Pancreas (tissue), 10 donors: ENCODE data around the gene MNX1. TPM values are rescaled to one million over a fixed set of nuclear protein-coding genes. Genes with fewer than 3 reads are reported as not detected.

Experiments used
- ATAC-seq, 4 donors: fragments of 200-7000 bp; cut with Tn5 transposase; one replicate each; pipeline versions ENCODE4 v1.8.0 to v1.9.1; 2020; ENCODE audit warnings: mild to moderate bottlenecking in 4 of 4, moderate library complexity in 4 of 4
- DNase-seq, 6 donors: peaks; one replicate each; pipeline ENCODE4 v3.0.0-alpha.2; 2020
- FAIRE-seq: peaks from 2 replicates; lab custom pipeline; 2012; peaks lifted over from hg19 to GRCh38; lab: Jason Lieb, UNC
- H3K27ac ChIP-seq, 4 donors: fragments of 200-600 bp; sonication (generic); 1 replicate in 3 of 4; 2 replicates in 1 of 4; pipeline versions ENCODE4 v1.5.0 to v1.8.0; 2020
- H3K27me3 ChIP-seq, 4 donors: fragments of 200-600 bp; one replicate each; pipeline ENCODE4 v1.8.0; 2021
- H3K36me3 ChIP-seq, 3 donors: fragments of 200-600 bp; sonication (generic) in 1 of 3; one replicate each; pipeline versions ENCODE4 v1.5.0 to v1.8.0; 2020 to 2021
- H3K4me1 ChIP-seq, 3 donors: fragments of 200-600 bp; one replicate each; pipeline ENCODE4 v1.8.0; 2021
- H3K4me3 ChIP-seq, 4 donors: fragments of 200-600 bp; sonication (generic) in 2 of 4; one replicate each; pipeline versions ENCODE4 v1.5.0 to v1.8.0; 2020 to 2021
- H3K9me3 ChIP-seq, 4 donors: fragments of 200-600 bp; one replicate each; pipeline ENCODE4 v1.8.0; 2021
- WGBS, 2 donors: extraction: QIAGEN DNeasy Blood & Tissue Kit; methylation state at CpG; one replicate each; pipeline ENCODE4 v1.1.7; 2013; 5-methylcytosine and 5-hydroxymethylcytosine counted together
- intact Hi-C, 3 donors: fragments of 100-400 bp; cut with DNase I; formaldehyde crosslinking; loops; one replicate each; pipeline versions ENCODE4 v1.11.1 to v1.14.2; 2022
- polyA plus RNA-seq, 2 donors: library from polyadenylated mRNA; stranded (reverse); fragments of 200-250 nt; gene quantifications; one replicate each; pipeline ENCODE4 v1.2.3, GENCODE V29; 2013
- total RNA-seq, 6 donors: library from RNA; stranded (reverse); fragmentation: NEBNext Ultra II Directional in 4 of 6; extraction: Animal tissue kit (Norgen Biotek cat#: 25700) in 4 of 6; gene quantifications; one replicate each; pipeline versions ENCODE4 v1.2.1 to v1.2.4, GENCODE V29; 2021 to 2023
- TF ChIP-seq, protein P1 (sequence below), 4 donors: fragments of 200-600 bp; sonication (generic) in 3 of 4; IDR thresholded peaks; one replicate each; pipeline versions ENCODE4 v1.5.0 to v1.8.0; 2021; ENCODE audit warnings: antibody characterized with exemption in 4 of 4
- donor health status: healthy with polysubstance abuse.
- donor health status: DM: no; HTN: no; CAD: no; lungs with moderate emphysema.
- donor health status: DM: no; HTN: no; CAD: no.
- donor health status: control.
- donor health status: control.
- donor health status: Bipolar disorder and iron deficiency.
- donor health status: DM: yes; HTN: yes; CAD: no.
- donor health status: DM: no; HTN: no; CAD: no.
- donor health status: DM: no; HTN: no; CAD: no.
- donor health status: DM: yes; HTN: yes; CAD: no.

Gene MNX1
- total and polyA plus RNA-seq, 8 donors: 15.6 to 47.3 (median 21.9) TPM

DNA sequence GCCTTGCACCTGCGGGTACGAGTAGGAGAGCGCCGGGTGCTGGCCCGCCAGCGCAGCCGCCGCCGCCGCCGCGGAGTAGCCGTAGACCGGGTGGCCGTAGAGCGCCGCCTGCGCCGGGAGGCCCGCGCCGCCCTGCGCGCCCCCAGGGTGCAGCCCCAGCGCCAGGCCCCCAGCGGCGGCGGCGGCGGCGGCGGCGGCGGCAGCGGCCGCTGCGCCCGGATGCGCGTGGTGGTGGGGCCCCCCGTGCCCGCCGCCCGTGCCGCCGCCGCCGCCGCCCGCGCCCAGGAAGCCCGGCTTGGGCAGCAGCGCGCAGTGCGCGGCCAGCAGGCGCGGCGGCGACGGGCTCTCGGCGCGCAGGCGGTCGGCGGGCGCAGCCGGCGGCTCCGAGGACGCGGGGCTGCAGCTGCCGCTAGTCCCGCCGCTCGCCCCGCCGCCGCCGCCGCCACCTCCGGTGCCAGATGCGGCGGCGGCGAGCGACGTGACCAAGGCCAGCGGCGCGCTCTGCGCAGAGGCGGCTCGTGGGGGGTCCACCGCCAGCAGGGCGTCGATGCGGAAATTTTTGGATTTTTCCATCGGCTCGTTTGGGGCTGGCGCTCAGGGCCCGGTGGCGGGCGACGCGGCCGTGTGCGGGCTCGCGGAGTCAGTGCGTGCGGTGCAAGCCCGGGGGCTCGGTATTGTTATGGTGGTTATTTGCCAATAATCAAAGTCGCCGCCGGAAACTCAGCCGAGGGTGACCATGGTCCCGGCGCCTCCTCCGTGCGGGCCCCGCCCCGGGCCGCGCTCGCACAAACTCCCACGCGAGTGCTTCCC lies 480 bp downstream of the MNX1 start:
- DNase-seq (peak in 1 of 6 donors; percentile 63), FAIRE-seq (no peak), ATAC-seq (peak in 3 of 4 donors; percentile 4 to 31 (median 6))
- WGBS, 2 donors: 0 to 1% methylated on average over 88 to 130 of the region's 130 CpGs
- intact Hi-C loops: loop anchor here in 2 of 3 donors (10.0 kb wide), 1 partner anchor 125 kb away; the partner anchor contains the start of gene UBE3C (in 2 of the 2)
- Histone ChIP-seq H3K27me3 (no peaks in the 10 kb centered on the region), H3K9me3 (no peaks in the 10 kb centered on the region), H3K27ac (peak overlapping the region; percentile 82 to 90 (median 86)), H3K4me1 (peaks cover 0 to 18% (median 0%) of the 10 kb centered on the region in 3 donors), H3K4me3 (peak overlapping the region; percentile 53 to 86 (median 76)), H3K36me3 (no peaks in the 10 kb centered on the region)
- TF ChIP-seq, protein P1, sequence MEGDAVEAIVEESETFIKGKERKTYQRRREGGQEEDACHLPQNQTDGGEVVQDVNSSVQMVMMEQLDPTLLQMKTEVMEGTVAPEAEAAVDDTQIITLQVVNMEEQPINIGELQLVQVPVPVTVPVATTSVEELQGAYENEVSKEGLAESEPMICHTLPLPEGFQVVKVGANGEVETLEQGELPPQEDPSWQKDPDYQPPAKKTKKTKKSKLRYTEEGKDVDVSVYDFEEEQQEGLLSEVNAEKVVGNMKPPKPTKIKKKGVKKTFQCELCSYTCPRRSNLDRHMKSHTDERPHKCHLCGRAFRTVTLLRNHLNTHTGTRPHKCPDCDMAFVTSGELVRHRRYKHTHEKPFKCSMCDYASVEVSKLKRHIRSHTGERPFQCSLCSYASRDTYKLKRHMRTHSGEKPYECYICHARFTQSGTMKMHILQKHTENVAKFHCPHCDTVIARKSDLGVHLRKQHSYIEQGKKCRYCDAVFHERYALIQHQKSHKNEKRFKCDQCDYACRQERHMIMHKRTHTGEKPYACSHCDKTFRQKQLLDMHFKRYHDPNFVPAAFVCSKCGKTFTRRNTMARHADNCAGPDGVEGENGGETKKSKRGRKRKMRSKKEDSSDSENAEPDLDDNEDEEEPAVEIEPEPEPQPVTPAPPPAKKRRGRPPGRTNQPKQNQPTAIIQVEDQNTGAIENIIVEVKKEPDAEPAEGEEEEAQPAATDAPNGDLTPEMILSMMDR (IDR thresholded peaks at IDR 0.05): no peak

DNA sequence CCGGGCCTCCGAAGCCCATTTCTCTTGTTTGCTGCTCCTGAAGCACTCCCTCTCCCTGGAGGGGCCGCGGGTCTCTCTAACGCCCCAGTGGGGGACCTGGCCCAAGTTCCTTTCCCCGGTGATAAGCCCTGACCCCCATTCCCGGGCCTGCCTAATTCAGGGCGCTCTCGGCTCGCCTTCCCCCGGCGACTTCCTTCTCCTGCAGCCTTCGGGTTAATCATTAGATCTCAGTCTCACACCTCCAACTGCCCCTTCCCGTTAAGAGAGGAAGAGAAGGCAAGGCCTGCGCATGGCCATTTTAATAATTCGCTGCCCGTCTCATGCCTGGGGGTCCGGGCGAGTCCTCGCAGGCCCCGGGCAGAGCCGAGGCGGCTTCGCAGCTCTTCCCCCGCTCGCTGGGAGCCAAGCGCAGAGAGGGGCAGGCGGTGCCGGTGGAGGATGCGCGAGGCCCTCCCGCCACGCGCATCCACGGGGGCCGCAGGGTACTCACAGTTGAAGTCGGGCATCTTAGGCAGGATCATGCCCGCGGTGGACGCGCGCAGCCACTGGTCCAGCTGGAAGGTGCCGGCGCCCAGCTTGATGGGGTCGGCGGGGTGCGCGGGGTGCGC lies 1.2 kb downstream of the MNX1 start:
- TF ChIP-seq, protein P1 (IDR thresholded peaks at IDR 0.05): no peak
- H3K27ac ChIP-seq: peak overlapping the region; percentile 57 to 90 (median 68)
- H3K4me3 ChIP-seq: peak overlapping the region; percentile 37 to 84 (median 64)
- intact Hi-C loops: loop anchor here in 1 of 3 donors (10.0 kb wide), 1 partner anchor 126 kb away; the partner anchor contains the start of gene UBE3C
- peak in 3 of 4 donors; percentile 52 to 56 (median 55) for ATAC-seq
- no peak for FAIRE-seq
- 0 to 1% methylated on average over 42 to 49 of the region's 49 CpGs for WGBS, 2 donors
- peaks cover 0 to 18% (median 0%) of the 10 kb centered on the region in 3 donors for H3K4me1 ChIP-seq
- no peaks in the 10 kb centered on the region for H3K27me3 ChIP-seq
- no peaks in the 10 kb centered on the region for H3K9me3 ChIP-seq
- no peaks in the 10 kb centered on the region for H3K36me3 ChIP-seq
- peak in 3 of 6 donors; percentile 55 to 82 (median 62) for DNase-seq

DNA sequence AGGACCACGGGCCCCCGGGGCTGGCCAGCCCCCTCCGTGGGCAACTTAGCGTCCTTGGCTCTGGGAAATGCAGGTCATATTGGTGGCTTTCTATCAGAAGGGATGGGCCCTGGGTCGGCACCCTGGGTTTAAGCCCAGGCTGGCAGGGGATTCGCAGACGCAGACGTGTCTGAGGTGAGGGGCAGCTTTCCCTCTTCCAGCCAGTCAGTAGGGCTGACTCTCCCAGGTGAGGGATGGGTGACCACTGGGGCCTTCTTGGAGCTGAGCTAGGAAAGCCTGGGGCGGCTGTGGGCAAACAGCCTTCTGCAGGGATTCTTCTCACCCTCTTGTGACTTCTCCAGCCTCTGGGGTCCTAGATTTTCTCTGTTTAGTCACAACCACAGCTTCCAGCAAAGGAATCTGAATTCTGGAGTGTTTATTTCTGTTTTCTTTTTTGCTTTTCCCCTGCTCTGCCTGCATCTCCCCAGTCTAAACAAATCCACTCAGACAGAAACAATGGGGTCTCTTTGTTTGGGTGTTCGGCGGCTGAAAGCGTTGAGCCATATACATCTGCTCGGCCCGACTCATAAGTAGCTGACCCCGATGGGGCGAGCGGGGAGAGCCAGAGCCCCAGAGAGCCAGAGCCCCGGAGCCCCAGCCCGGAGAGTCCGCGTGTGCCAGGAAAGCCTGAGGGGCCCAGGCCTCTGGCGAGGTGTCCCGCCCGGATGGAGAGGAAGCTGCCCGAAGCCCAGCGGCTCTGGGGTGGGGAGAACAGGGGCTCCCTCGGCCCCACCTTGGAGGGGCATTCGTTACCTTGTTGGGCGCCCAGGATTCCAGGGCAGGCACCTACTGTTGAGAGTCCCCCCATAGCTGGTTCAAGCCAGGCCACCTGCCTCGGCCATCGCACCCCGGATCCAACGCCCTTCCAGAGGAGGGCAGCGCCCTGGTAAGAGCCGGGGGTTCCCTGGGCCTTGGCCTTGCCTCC lies 2.0 kb downstream of the MNX1 start:
- Histone ChIP-seq H3K4me3 (peak overlapping the region; percentile 37 to 84 (median 64)), H3K4me1 (peaks cover 0 to 13% (median 0%) of the 10 kb centered on the region in 3 donors), H3K36me3 (no peaks in the 10 kb centered on the region), H3K9me3 (no peaks in the 10 kb centered on the region), H3K27me3 (no peaks in the 10 kb centered on the region), H3K27ac (peak overlapping the region; percentile 57 to 90 (median 68))
- 21 to 22% methylated on average over 34 to 35 of the region's 35 CpGs for WGBS, 2 donors
- TF ChIP-seq, protein P1 (IDR thresholded peaks at IDR 0.05): no peak
- ATAC-seq (no peak), FAIRE-seq (no peak), DNase-seq (peak in 2 of 6 donors; percentile 14 to 82)
- intact Hi-C loops: loop anchor here in 1 of 3 donors (10.0 kb wide), 1 partner anchor 126 kb away; the partner anchor contains the start of gene UBE3C

DNA sequence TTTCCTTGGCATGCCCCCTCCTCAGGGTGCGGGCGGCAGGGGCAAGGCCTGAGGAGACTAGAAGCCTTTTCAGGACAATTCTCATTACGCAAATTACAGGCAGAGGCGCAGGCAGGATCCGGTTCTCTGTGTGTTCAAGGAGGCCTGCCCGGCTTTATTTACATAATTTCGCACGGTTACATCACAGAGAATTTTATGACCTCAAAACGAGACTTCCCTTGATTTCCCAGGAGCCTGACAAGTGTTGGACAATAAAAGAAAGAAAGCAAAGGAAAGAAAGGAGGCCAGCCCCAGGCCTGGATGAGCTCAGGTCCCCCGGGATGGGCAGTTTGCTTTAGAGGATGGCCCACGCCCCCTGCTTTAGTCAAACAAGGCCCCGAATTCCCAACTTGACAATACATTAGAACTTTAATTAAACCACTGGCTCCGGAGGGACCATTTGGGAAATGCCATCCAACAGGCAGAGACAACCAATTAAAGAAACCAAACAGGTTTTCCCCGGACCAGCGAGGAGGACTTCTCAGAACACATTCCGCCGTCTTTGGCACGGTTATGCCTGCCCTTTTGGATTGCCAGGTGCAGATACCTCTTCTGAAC lies 2.9 kb downstream of the MNX1 start:
- TF ChIP-seq, protein P1 (IDR thresholded peaks at IDR 0.05): no peak
- FAIRE-seq (no peak), DNase-seq (peak in 2 of 6 donors; percentile 9 to 11), ATAC-seq (no peak)
- H3K36me3 ChIP-seq: no peaks in the 10 kb centered on the region
- peaks cover 0 to 12% (median 0%) of the 10 kb centered on the region in 3 donors for H3K4me1 ChIP-seq
- no peaks in the 10 kb centered on the region for H3K9me3 ChIP-seq
- 52 to 56% methylated on average over 18 of the region's 18 CpGs for WGBS, 2 donors
- no peaks in the 10 kb centered on the region for H3K27me3 ChIP-seq
- intact Hi-C loops: loop anchor here in 1 of 3 donors (10.0 kb wide), 1 partner anchor 127 kb away; the partner anchor contains the start of gene UBE3C
- peak overlapping the region; percentile 57 to 90 (median 68) for H3K27ac ChIP-seq
- H3K4me3 ChIP-seq: peak overlapping the region in 3 of 4 donors; percentile 49 to 84 (median 80)
